HepG2 (cell line): ENCODE measurements around the gene SPRED2. TPM values are rescaled to one million over a fixed set of nuclear protein-coding genes. Genes with fewer than 3 reads are reported as not detected.

Experiments
- ARID5B ChIP-seq: IDR thresholded peaks from 2 replicates; pipeline ENCODE4 v1.4.0; 2020; ENCODE audit warnings: mild to moderate bottlenecking, missing genetic modification reagents
- ASH2L ChIP-seq: fragments of 300-600, 200-600 bp; sonication (generic); IDR thresholded peaks from 2 replicates; pipeline ENCODE4 v1.7.0; 2017; ENCODE audit warnings: low read depth, mild to moderate bottlenecking, moderate library complexity, mixed read lengths, low read length; ENCODE audit not compliant: insufficient read length
- CENPT ChIP-seq: sonication (generic); formaldehyde crosslinking; IDR thresholded peaks from 2 replicates; pipeline ENCODE4 v1.8.0; 2022; ENCODE audit warnings: low read depth, mild to moderate bottlenecking, moderate library complexity, missing genetic modification reagents
- CHCHD3 ChIP-seq: sonication (generic); formaldehyde crosslinking; IDR thresholded peaks from 2 replicates; pipeline ENCODE4 v1.8.0; 2022; ENCODE audit warnings: mild to moderate bottlenecking, missing genetic modification reagents, moderate library complexity
- ETV5 ChIP-seq: IDR thresholded peaks from 2 replicates; pipeline ENCODE4 v1.6.1; 2018; ENCODE audit warnings: missing biosample characterization, missing genetic modification reagents, inconsistent platforms, borderline replicate concordance
- KDM5B ChIP-seq: sonication (generic); formaldehyde crosslinking; IDR thresholded peaks from 2 replicates; pipeline ENCODE4 v1.4.0; 2020; ENCODE audit warnings: missing genetic modification reagents, mild to moderate bottlenecking, borderline replicate concordance
- MAF1 ChIP-seq: sonication (generic); formaldehyde crosslinking; IDR thresholded peaks from 2 replicates; pipeline ENCODE4 v1.5.0; 2020; ENCODE audit warnings: missing genetic modification reagents, borderline replicate concordance
- NFIB ChIP-seq: sonication (generic); formaldehyde crosslinking; IDR thresholded peaks from 2 replicates; pipeline ENCODE4 v1.9.0; 2021; ENCODE audit warnings: missing genetic modification reagents, mild to moderate bottlenecking, borderline replicate concordance
- PRDM10 ChIP-seq: sonication (generic); formaldehyde crosslinking; IDR thresholded peaks from 2 replicates; pipeline ENCODE4 v1.4.0; 2020; ENCODE audit warnings: low read depth, missing genetic modification reagents
- PRMT3 ChIP-seq: sonication (generic); formaldehyde crosslinking; IDR thresholded peaks from 2 replicates; pipeline ENCODE4 v1.8.1; 2022; ENCODE audit warnings: low read depth, mild to moderate bottlenecking, moderate library complexity, missing genetic modification reagents, borderline replicate concordance
- SMARCE1 ChIP-seq: fragments of 450-650 bp; IDR thresholded peaks from 2 replicates; pipeline ENCODE4 v1.6.1; 2017; ENCODE audit warnings: borderline replicate concordance
- SMC3 ChIP-seq: IDR thresholded peaks from 2 replicates; pipeline ENCODE4 v1.6.1; 2011; ENCODE audit warnings: low read length, improper control_type of control experiment
- SRSF9 ChIP-seq: fragments of 200-400 bp; formaldehyde crosslinking; IDR thresholded peaks from 2 replicates; pipeline ENCODE4 v1.6.1; 2018; ENCODE audit warnings: borderline replicate concordance, mild to moderate bottlenecking, low read depth, low read length; ENCODE audit not compliant: insufficient read depth, poor library complexity, severe bottlenecking
- TBP ChIP-seq: sonication (generic); formaldehyde crosslinking; IDR thresholded peaks from 2 replicates; pipeline ENCODE4 v1.5.0; 2020; ENCODE audit warnings: missing genetic modification reagents
- TERF1 ChIP-seq: sonication (generic); formaldehyde crosslinking; IDR thresholded peaks from 2 replicates; pipeline ENCODE4 v1.8.0; 2022; ENCODE audit warnings: mild to moderate bottlenecking, missing genetic modification reagents, moderate library complexity
- ZBTB33 ChIP-seq: sonication (generic); formaldehyde crosslinking; IDR thresholded peaks from 2 replicates; pipeline ENCODE4 v1.4.0; 2020; ENCODE audit warnings: missing genetic modification reagents
- ZBTB38 ChIP-seq: sonication (generic); formaldehyde crosslinking; IDR thresholded peaks from 2 replicates; pipeline ENCODE4 v1.5.1; 2020; ENCODE audit warnings: mild to moderate bottlenecking, missing genetic modification reagents
- ZNF264 ChIP-seq: sonication (generic); formaldehyde crosslinking; IDR thresholded peaks from 2 replicates; pipeline ENCODE4 v1.4.0; 2020; ENCODE audit warnings: missing genetic modification reagents
- ZNF451 ChIP-seq: sonication (generic); formaldehyde crosslinking; IDR thresholded peaks from 2 replicates; pipeline ENCODE4 v1.5.0; 2020; ENCODE audit warnings: mild to moderate bottlenecking, missing genetic modification reagents
- ZNF768 ChIP-seq: sonication (generic); formaldehyde crosslinking; IDR thresholded peaks from 2 replicates; pipeline ENCODE4 v1.4.0; 2020; ENCODE audit warnings: missing genetic modification reagents
- polyA plus RNA-seq, 8 experiments: library from polyadenylated mRNA; depleted of rRNA in 3 of 8; stranded (reverse) in 7 of 8; unstranded in 1 of 8; fragments of >200 nt; fragmentation: Illumina TruSeq in 4 of 8; extraction: Trizol in 4 of 8; gene quantifications; 2 replicates each; pipeline versions ENCODE4 v1.2.1 to v1.2.3, GENCODE V29; 2011 to 2016; ENCODE audit warnings: low read depth in 4 of 8, missing spikeins in 1 of 8, mixed read lengths in 1 of 8; ENCODE audit not compliant: insufficient read depth in 1 of 8
- total RNA-seq, 5 experiments: library from RNA; depleted of rRNA; stranded (reverse); fragments of >200 nt; fragmentation: Illumina TruSeq; extraction: Trizol; gene quantifications; 2 replicates each; pipeline ENCODE4 v1.2.3, GENCODE V29; 2016; ENCODE audit warnings: low read depth in 1 of 5

SPRED2 gene
- total and polyA plus RNA-seq, 2 of the 13 experiments (the other 11 are each of a cell fraction or from before 2014, with no cell fraction given), result 13.0 to 37.0 TPM

- no peak for TF ChIP-seq ZNF768 (CRISPR knock-in tag)
- TF ChIP-seq NFIB (CRISPR knock-in tag), result no peak
- no peak for TF ChIP-seq ETV5 (CRISPR knock-in tag)
- TF ChIP-seq CENPT (CRISPR knock-in tag), result no peak
- no peak for TF ChIP-seq KDM5B
- 0 out of 2 replicates have a peak, but pooled peaks have one; percentile 39 for TF ChIP-seq ZBTB33
- TF ChIP-seq TBP (CRISPR knock-in tag), result no peak
- TF ChIP-seq SMARCE1, result no peak
- 0 out of 2 replicates have a peak, but pooled peaks have one; percentile 55 for TF ChIP-seq ZBTB38 (CRISPR knock-in tag)
- TF ChIP-seq ASH2L, result no peak
- TF ChIP-seq SRSF9, result no peak
- no peak for TF ChIP-seq PRDM10
- TF ChIP-seq TERF1, result no peak
- peak; percentile 59 for TF ChIP-seq ARID5B (CRISPR knock-in tag)
- TF ChIP-seq SMC3, result no peak
- TF ChIP-seq PRMT3 (CRISPR knock-in tag), result no peak
- no peak for TF ChIP-seq ZNF264
- no peak for TF ChIP-seq CHCHD3
- no peak for TF ChIP-seq ZNF451 (CRISPR knock-in tag)
- no peak for TF ChIP-seq MAF1 (CRISPR knock-in tag)
These were observed 64.9 kb downstream of the SPRED2 start (continued) for GRCh38 chr2:65367524-65367923.
